T-helper 22 cell (primary cell): Measurements from ENCODE around the gene SYNGR1.
"Not testable (repeated sequence)": the region's sequence is repeated elsewhere in the genome, so short reads cannot be mapped to it uniquely, and the experiment has no call there.

Source experiments
- DNase-seq: peaks from one replicate; pipeline ENCODE4 v3.0.0-alpha.2; 2020; ENCODE audit warnings: low read depth

SYNGR1 gene

DNA sequence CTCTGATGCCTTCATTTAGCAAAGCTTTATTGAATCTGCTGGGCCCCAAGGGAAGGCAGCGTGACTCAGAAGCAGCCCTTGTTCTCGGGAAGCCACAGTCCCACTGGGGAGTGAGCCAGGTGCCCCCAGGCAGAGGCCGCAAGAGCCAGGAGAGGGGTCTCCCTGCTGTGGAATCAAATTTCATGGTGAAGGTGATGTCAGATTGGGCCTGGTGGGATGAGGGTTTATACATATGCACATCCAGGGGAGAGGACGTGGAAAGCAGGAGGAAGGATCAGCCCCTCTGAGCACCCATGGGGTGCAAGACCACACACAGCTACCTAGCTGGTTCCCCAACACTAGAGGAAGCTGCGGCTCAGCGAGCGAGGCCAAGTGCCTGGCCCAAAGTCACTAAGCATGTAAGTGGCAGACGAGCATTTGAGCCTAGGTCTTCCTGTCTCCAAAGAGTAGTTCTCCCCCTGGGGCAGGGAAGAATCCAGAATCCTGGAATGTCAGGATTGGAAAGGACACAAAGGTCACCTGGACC is 2.0 kb downstream of the SYNGR1 start:
- no peak for DNase-seq

DNA sequence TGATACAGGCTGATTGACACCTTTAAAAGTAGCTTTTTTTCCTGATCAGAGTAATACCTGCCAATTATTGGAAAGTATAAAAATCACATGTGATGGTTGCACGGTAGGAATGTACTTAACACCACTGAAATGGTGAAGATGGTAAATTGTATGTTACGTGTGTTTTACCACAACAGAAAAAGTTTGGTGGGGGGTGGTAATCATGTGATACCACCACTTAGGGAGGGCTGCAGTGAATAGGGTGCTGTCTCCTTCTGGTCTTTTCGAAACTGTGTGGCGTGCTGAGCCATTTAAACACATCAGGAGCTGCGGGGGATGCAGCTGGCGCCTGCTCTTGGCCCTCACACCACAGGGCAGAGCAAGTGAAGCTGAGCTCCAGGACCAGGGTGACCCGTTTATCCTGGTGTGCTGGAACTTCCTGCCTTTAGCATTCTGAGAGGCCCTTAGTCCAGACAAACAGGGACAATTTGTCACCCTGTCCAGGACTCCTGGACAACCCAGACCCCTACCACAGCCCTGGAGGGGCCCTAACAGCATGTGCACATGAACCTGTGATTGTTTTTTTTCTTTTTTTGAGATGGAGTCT is 2.6 kb downstream of the SYNGR1 start:
- no peak for DNase-seq

DNA sequence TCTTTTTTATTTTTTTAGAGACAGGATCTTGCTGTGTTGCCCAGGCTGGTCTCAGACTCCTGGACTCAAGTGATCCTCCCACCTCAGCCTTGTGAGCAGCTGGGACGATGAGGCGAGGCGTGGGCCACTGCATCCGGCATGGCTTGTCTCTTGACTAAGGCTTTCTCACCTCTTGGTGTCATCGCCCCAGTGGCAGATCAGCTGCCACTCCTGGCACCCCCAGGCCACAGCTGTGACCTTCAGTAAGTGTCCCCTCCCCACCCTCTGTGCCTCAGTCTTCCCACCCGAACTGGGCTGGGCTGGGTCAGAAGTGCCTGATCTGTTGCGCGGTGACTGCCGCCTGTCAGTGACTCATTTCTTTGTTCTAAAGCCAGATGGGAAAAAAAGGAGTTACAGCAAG is 3.6 kb downstream of the SYNGR1 start:
- no peak for DNase-seq

DNA sequence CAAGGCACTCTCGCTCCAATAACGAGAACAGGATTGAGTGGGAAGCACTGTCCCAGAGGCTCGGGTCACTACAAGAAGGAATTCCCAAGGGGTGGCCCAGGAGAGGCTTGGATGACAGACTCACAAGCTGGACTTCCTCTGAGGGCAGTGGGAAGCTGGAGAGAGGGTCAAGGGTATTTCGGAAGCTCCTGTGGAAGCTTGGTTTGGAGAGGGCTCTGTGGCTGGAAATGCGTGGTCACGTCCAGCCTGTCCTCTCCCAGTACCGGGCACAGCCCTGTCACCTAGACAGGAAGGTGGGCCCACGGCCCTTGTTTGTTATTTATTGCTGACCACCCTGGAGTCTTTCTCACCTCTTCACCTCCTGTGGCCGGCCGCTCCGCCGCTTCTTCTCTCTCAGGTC is 5.3 kb downstream of the SYNGR1 start:
- no peak for DNase-seq

DNA sequence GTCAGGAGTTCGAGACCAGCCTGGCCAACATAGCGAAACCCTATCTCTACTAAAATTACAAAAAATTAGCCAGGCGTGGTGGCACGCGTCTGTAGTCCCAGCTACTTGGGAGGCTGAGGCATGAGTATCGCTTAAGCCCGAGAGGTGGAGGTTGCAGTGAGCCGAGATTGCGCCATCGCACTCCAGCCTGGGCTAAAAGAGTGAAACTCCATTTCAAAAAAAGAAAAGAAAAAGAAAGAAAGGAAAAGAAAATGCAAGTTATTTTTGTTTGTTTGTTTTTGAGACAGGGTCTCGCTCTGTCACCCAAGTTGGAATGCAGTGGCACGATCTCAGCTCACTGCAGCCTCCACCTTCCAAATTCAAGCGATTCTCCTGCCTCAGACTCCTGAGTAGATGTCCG is 6.0 kb downstream of the SYNGR1 start:
- not testable (repeated sequence) for DNase-seq

DNA sequence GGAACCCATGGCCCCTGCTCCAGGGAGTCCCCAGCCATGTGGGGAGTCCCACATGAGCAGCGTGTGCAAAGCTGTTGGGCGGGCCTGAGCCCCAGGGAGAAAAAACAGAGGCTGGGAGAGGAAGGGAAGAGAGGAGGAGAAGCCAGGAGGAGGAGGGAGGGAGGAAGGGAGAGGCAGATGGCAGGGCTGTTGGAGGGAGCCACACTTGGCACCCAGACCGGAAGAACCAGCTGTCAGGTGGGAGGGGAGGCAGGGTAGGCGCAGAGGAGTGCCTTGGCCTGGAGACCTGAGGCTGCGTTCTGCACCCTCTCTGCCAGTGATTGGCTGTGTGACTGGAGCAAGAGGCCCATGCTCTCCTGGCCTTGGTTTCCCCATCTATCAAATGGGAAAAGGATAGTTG is 6.7 kb downstream of the SYNGR1 start:
- DNase-seq: no peak

DNA sequence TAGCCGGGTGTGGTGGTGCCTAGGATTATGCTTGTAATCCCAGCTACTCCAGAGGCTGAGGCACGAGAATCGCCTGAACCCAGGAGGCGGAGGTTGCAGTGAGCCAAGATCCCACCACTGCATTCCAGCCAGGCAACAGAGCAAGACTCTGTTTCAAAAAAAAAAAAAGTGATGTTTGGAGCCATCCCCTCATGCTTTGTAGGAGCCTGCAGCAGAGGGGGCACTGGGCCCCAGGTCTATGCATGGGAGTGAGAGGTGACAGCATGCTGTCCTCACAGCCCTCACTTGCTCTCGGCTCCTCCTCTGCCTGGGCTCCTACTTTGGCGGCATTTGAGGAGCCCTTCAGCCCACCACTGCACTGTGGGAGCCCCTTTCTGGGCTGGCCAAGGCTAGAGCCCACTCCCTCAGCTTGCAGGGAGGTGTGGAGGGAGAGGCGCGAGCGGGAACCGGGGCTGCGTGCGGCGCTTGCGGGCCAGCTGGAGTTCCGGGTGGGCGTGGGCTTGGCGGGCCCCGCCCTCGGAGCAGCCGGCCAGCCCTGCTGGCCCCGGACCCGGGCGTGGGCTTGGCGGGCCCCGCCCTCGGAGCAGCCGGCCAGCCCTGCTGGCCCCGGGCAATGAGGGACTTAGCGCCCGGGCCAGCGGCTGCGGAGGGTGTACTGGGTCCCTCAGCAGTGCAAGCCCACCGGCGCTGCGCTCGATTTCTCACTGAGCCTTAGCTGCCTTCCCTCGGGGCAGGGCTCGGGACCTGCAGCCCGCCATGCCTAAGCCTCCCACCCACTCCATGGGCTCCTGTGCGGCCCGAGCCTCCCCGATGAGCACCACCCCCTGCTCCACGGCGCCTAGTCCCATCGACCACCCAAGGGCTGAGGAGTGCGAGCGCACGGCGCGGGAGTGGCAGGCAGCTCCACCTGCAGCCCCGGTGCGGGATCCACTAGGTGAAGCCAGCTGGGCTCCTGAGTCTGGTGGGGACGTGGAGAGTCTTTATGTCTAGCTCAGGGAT is 7.6 kb downstream of the SYNGR1 start:
- not testable (repeated sequence) for DNase-seq

DNA sequence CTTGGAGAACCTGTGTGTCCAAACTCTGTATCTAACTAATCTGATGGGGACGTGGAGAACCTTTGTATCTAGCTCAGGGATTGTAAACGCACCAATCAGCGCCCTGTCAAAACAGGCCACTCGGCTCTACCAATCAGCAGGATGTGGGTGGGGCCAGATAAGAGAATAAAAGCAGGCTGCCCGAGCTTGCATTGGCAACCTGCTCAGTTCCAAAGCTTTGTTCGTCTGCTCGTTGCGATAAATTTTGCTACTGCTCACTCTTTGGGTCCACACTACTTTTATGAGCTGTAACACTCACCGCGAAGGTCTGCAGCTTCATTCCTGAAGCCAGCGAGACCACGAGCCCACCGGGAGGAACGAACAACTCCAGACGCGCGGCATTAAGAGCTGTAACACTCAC is 8.4 kb downstream of the SYNGR1 start:
- not testable (repeated sequence) for DNase-seq

DNA sequence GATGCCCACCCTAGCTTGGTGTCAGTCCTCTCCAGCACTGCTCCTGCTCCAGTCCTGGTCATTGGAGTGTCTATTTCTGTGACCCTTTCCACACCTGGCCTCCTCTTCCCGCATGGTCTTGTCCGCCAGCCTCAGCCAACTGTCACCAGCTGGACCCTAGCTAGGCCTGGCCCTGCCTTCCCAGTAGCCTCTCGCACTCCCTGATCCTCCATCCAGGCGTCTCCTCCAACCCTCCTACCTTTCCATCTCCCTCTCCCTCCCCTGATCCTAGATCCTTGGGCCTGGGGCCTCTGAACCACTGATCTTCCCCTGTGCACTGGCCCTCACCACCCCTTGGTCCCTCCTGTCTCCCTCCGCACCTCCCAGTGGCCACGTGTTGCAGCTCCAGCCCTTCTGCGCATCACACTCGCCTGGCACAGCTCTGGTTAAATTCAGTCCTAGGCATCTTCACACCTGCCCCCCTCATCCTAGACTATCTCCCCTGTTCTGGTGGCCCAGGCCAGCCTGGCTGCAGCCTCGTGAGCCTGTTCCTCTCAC is 9.9 kb downstream of the SYNGR1 start:
- no peak for DNase-seq

DNA sequence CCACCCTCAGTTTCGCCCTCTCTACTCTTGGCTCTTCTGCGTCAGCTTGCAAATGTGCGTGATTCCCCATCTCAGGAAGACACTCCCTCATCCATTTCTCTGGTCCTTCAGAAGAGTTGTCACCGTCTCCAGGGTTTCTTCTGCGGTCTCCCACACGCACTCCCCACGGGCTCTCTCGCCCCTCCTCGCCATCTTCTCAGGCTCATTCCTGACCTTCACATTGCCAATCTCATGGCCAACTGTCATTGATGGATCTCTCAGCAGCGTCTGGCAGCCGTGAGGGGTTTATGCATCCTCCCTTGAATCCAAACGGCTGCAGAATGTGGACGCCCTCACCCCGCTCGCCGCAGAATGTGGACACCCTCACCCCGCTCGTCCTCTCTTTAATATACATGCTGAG is 10.5 kb downstream of the SYNGR1 start:
- DNase-seq: no peak

DNA sequence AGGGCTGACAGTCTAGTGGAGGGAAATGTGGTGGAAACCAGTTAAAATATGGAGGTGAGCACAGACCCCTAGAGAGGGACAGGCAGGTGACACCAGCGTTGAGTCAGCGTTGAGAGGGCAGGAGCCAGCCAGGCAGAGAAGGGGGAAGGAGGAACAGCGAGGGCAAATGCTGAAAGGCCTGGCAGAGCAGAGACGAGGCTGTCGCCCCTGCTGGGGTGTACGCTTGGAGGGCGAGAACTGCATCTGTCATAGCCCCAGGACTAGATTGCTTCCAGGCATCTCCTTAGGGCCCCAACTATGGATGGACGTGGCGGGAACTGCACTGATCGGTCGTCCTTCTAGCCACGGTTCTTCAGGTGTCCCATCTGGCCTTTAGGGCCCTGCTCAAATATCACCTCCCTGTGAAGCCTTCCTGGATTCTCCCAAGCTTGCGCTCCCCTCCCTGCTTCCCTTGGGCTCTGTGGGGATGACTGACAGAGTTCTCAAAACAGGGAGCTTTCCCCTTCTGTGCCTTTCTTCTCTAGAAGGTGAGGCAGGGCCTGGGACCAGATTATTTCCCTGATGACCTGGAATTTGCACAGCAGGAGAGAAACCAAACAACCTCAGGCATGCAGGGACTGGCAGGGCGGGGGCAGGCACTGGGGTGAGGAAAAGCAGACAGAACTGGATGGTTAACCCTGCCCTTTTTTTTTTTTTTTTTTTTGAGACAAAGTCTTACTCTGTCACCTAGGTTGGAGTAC is 11.1 kb downstream of the SYNGR1 start:
- no peak for DNase-seq

DNA sequence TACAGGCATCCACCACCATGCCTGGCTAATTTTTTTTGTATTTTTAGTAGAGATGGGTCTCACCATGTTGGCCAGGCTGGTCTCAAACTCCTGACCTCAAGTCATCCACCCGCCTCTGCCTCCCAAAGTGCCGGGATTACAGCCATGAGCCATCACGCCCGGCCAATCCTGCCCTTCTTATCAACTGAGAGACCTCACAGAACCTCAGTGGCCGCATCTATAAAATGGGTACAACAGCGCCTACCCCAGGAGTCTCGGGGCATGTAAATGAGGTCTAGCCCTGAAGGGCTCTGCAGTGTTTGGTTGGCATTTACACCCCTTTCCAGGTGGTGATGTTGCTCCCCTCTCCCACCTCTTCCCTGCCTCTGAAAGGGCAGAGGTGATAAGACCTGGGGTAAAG is 11.7 kb downstream of the SYNGR1 start:
- DNase-seq: no peak

DNA sequence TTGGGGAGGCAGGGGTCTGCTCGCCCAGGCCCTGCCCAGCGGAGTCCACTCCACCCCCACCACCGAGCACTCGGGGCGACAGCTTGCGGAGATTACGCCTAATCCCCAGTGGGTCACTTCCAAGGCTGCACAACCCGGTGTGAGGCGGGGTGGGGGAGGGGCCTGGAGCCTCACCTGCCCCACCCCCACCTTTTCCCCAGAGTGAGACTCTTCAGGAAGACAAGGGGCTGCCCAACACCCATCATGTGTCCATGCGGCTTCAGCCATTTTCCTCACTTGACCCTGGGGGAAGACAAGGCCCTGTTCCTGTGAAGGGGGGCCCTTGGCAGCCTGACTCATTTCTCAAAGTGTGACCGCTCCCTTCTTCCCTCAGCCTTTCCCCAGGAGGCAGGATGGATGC is 12.5 kb downstream of the SYNGR1 start:
- no peak for DNase-seq

DNA sequence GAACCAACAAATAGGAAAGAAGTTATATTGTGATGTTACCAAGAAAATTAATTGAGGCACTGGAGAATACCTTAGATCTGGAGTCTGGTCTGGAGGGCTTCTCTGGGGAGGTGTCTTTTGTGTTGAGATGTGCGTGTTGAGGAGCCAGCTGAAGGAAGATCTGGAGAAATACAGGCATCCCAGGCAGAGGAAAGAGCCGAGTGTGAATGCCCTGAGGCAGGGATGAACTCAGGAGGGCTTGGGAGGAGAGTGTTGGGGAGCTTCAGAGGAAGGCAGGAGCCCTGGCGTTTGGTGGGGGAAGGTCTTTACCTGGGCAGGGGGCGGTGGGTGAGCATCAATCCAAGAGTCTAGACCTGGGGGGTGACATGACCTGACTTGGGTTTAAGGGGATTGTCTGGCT is 13.1 kb downstream of the SYNGR1 start:
- no peak for DNase-seq

DNA sequence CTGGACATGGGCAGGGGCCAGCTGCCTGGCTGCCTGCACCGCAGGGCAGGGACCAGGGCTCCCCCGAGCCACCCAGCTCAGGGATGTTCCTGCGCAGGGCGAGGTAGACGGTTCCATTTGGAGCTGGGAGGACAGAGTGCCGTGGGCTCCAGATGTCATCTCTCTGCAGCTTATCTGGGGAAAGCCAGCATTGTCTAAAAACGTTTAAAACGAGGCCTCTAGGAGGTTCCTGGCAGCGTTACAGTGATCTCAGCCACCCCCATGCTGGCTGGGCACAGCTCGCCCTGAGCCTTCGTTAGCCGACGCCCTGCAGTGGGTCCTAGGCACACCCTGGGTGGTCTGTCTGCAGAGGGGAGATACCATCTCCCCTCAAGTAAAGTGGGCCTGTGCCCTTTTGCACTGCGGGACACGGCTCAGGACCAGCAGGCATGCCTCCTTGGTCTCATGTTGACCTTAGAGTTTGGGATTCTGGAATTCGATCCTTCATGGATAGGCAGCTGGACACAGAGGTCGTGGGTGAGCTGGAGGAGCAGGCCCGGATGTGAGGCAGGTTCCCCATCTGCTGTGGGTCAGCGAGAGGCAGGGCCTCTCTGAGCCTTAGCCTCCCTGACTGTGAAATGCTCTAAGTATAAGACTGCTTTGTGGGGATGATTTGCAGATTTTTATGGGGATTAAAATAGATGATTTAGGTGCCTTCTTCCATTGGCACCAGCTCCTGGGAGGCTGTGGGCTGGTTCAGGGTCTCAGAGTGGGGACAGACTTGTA is 14.1 kb downstream of the SYNGR1 start:
- no peak for DNase-seq

DNA sequence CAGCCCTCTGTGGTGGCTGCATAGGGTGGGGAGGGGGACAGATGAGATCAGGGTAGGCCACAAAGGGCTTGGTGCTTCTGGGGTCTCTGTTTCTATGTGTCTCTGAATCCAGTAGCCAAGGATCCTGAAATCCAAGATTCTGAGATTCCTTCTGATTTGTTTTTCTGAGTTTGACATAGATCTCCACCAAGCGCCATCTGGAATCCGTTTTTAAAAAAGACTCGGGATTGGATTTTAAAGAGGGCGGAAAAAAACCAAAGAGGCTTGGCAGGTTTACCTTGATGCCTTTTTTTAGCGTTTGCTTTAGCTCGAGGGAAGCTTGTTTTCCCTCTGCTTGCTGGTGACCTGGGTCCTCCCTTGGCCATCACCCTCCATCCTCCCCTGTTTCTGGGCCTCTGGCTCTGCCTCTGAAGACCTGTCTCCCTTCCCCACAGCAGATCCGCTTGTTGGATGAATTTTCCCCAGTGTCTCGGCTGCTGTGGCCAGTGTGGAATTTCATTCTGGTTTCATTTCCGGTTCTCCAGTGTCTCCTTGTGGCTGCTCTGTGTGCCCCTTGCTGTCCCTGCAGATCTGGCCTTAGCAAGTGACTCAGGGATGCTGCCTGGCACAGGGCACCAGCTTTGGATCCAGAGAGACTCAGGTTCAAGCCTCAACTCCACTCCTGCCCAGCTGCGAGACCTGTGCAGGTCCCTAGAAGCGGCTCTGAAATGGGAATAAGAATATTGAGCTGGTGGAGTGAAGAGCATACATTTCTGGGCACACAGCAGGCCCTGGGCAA is 15.1 kb downstream of the SYNGR1 start:
- DNase-seq: no peak

DNA sequence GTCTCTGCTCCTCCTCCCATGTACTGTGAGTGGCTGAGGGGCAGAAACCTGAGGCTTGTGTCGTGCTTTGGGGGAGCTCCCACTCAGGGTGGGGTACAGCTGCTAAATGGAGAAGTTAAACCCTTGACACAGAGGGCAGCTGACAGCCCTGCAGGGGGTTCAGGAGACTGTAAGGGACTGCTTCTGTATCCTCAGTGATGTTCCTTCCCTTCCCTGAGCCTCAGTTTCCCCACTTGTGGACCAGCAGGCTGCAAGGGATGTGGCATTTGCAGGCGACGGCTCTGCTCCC is 15.6 kb downstream of the SYNGR1 start:
- DNase-seq: no peak

DNA sequence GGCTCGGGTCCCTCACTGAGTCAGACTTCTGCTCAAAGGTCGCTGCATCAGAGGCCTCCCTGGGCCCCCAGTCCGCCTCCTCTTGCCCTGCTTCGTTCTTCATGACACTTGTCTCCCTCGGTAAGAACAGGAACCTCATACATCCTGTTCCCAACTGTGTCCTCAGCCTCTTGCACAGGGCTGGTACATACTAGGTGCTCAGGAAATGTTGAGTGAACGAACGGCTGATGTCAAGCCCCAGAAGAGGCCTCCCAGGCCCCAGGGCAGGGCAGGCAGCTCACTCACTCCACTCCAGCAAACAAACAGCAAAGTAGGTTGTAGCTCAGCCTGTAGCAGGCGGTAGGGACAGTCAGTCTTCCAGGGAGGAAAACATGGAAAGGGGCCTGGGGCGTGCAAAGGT is 17.2 kb downstream of the SYNGR1 start:
- no peak for DNase-seq

DNA sequence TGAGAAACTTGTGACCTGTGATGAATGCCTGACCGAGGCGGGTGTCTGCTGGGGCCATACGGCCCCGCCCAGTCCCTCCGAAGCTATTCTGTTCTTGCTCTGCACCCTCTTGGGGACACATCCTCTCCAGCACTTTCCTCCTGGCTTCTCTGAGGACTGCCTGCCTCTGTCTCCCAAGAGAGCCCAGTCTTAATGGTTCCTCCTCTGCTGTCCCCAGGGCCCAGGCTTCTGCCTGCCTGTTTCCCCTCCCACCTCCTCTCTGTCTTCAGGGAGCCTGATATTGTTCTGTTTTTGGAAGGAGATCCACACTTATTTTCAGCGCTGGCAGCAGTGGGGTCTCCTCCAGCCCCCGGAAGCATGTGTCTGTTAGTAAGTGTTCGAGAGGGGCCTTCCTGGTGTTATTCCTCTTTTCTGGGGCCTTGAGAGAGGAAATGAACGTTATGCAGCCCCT is 18.7 kb downstream of the SYNGR1 start:
- no peak for DNase-seq

DNA sequence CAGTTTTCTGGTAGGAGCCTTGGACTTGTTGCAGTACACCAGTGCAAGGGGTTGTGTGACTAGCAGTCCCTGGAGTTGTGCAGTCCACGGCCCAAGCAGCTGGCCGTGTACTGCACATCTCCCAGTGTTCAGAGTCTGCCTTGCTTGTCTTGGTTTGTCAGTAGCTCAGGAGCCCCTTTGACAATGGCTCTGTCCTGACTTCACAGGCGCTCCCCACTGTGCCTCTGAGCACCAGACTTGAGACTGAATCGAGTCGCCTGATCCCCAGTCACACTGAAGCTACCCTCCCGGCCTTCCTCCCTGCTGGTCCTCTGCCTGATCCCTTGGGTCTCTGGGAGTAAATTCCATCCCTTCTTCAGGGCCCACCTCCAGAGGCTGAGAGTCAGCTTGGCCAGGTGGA is 19.4 kb downstream of the SYNGR1 start:
- no peak for DNase-seq

DNA sequence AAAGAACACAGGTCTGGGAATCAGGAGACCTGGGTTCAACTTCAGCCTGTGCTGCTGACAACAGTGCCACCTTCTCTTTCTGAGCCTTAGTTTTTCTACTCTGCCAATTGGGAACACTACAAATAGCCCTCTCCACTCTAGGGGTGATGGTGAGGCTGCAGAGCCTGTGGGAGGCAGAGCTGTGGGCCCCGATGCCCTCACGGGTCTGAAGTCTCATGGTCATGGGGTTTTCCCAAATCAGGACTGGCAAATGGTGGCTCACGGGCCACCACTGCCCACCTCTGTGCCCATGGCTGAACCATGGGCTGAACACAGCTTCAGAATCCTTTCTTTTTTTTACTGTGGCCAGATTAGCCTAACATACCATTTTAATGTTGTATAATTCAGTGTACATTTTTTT is 19.8 kb downstream of the SYNGR1 start:
- DNase-seq: no peak
